T-helper 2 cell treated with Interferon-gamma antibody and Interleukin-4, amounts not matched to agents 5 μg/mL and 100 μg/mL, for 36 hours (primary cell): ENCODE results near the gene CMSS1.

Experiments used
- DNase-seq: peaks from one replicate; pipeline ENCODE4 v3.0.0; 2021; ENCODE audit warnings: low spot score
- H3K27ac Mint-ChIP-seq: one replicate; pipeline ENCODE4 v1.8.0; 2021; ENCODE audit warnings: mild to moderate bottlenecking, mixed read lengths
- H3K27me3 Mint-ChIP-seq: one replicate; pipeline ENCODE4 v1.8.0; 2021; ENCODE audit warnings: low read depth, mixed read lengths
- H3K36me3 Mint-ChIP-seq: one replicate; pipeline ENCODE4 v1.8.0; 2021; ENCODE audit warnings: low read depth, mixed read lengths
- H3K4me1 Mint-ChIP-seq: one replicate; pipeline ENCODE4 v1.8.0; 2021; ENCODE audit warnings: low read depth, mixed read lengths
- H3K4me3 Mint-ChIP-seq: one replicate; pipeline ENCODE4 v1.8.0; 2022; ENCODE audit warnings: mild to moderate bottlenecking, moderate library complexity, mixed read lengths
- H3K9me3 Mint-ChIP-seq: one replicate; pipeline ENCODE4 v1.8.0; 2021; ENCODE audit warnings: mixed read lengths

The CMSS1 gene

DNA sequence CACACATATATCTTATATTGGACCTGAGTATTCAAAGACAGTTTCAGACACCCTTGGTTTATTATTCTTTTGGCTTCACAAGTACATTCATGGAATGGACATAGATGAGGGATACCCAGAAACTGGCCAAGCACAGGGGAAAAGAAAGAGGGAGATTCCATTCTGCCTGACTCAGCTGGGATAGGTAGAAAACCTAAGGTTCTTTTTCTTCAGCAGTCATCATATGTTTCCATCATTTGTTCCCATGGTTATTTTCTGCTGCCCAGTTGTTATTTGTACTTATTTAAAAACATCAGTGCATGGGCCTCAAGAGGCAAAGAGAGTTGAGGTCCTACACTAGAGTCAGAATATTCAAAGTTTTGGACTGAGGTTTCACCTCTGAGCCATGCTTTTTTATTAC lies 204.8 kb downstream of the CMSS1 start:
- H3K4me1 Mint-ChIP-seq, result peaks cover 6% of the 10 kb centered on the region
- no peaks in the 10 kb centered on the region for H3K9me3 Mint-ChIP-seq
- no peak for DNase-seq
- no peaks in the 10 kb centered on the region for H3K36me3 Mint-ChIP-seq
- no peaks in the 10 kb centered on the region for H3K27me3 Mint-ChIP-seq
- H3K27ac Mint-ChIP-seq, result no peak overlapping the region
- H3K4me3 Mint-ChIP-seq, result no peak overlapping the region

- Mint-ChIP-seq H3K4me1 (peaks cover 6% of the 10 kb centered on the region), H3K9me3 (no peaks in the 10 kb centered on the region), H3K27me3 (no peaks in the 10 kb centered on the region), H3K4me3 (no peak overlapping the region), H3K36me3 (no peaks in the 10 kb centered on the region), H3K27ac (no peak overlapping the region)
- no peak for DNase-seq
These were observed 205.5 kb downstream of the CMSS1 start for GRCh38 chr3:100023150-100023549.

GRCh38 chr3:100023595-100023994 lies 205.9 kb downstream of the CMSS1 start:
- H3K27ac Mint-ChIP-seq, result no peak overlapping the region
- H3K9me3 Mint-ChIP-seq, result no peaks in the 10 kb centered on the region
- H3K4me3 Mint-ChIP-seq, result no peak overlapping the region
- H3K27me3 Mint-ChIP-seq, result no peaks in the 10 kb centered on the region
- no peak for DNase-seq
- H3K4me1 Mint-ChIP-seq, result peaks cover 4% of the 10 kb centered on the region
- no peaks in the 10 kb centered on the region for H3K36me3 Mint-ChIP-seq

- Mint-ChIP-seq H3K4me3 (no peak overlapping the region), H3K36me3 (no peaks in the 10 kb centered on the region), H3K27me3 (no peaks in the 10 kb centered on the region), H3K4me1 (peaks cover 5% of the 10 kb centered on the region), H3K27ac (no peak overlapping the region), H3K9me3 (no peaks in the 10 kb centered on the region)
- no peak for DNase-seq
These were observed 207.1 kb downstream of the CMSS1 start for GRCh38 chr3:100024520-100025303.

DNA sequence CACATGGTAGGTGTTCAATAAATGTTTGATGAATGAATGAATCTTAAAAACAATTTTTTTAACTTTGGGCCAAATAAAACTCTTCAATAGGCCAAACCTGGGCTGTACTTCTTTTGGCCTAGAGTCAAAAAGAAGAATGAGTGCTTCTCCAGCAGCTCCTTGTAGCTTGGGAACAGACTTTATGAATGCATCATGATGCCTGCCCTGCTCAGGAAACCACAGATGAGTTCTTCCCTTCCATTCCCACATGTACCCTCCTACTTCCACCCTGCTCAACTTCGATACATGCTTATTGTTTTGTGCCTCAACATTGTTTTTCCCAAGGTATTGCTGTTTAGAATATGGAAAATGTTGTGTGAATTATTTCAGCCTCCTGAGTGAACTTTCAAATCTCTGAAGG lies 209.7 kb downstream of the CMSS1 start:
- Mint-ChIP-seq H3K4me1 (peaks cover 17% of the 10 kb centered on the region), H3K27me3 (no peaks in the 10 kb centered on the region), H3K27ac (no peak overlapping the region), H3K36me3 (peaks cover 2% of the 10 kb centered on the region), H3K9me3 (no peaks in the 10 kb centered on the region), H3K4me3 (no peak overlapping the region)
- no peak for DNase-seq

GRCh38 chr3:100029052-100029451 lies 211.4 kb downstream of the CMSS1 start:
- no peak for DNase-seq
- peaks cover 2% of the 10 kb centered on the region for H3K36me3 Mint-ChIP-seq
- H3K27me3 Mint-ChIP-seq, result no peaks in the 10 kb centered on the region
- H3K4me1 Mint-ChIP-seq, result peaks cover 17% of the 10 kb centered on the region
- H3K27ac Mint-ChIP-seq, result no peak overlapping the region
- no peak overlapping the region for H3K4me3 Mint-ChIP-seq
- H3K9me3 Mint-ChIP-seq, result no peaks in the 10 kb centered on the region

- Mint-ChIP-seq H3K27me3 (no peaks in the 10 kb centered on the region), H3K27ac (no peak overlapping the region), H3K36me3 (peaks cover 2% of the 10 kb centered on the region), H3K4me1 (peaks cover 17% of the 10 kb centered on the region), H3K4me3 (no peak overlapping the region), H3K9me3 (no peaks in the 10 kb centered on the region)
- DNase-seq, result no peak
These were observed 212.0 kb downstream of the CMSS1 start for GRCh38 chr3:100029689-100030088.

DNA sequence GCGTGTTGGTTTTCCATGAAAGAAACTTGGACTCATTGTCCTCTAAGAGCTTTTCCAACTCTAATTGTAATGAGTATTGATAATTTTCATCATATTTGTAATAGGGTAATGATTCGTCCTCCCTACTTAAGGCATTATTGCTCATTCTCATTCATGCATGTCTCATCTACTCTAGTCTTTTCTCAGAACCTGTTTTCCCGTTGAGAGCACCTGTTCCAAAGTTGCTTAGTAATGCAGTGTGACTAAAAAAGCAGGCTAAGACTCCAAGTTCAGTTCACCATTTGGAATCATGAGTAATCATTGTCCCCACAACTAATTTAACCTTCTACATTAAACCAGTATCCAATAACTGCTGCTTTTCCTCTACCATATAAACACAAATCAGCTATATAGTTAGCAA lies 212.7 kb downstream of the CMSS1 start:
- Mint-ChIP-seq H3K27ac (no peak overlapping the region), H3K27me3 (no peaks in the 10 kb centered on the region), H3K4me3 (no peak overlapping the region), H3K9me3 (no peaks in the 10 kb centered on the region), H3K4me1 (peaks cover 17% of the 10 kb centered on the region), H3K36me3 (peaks cover 2% of the 10 kb centered on the region)
- no peak for DNase-seq

DNA sequence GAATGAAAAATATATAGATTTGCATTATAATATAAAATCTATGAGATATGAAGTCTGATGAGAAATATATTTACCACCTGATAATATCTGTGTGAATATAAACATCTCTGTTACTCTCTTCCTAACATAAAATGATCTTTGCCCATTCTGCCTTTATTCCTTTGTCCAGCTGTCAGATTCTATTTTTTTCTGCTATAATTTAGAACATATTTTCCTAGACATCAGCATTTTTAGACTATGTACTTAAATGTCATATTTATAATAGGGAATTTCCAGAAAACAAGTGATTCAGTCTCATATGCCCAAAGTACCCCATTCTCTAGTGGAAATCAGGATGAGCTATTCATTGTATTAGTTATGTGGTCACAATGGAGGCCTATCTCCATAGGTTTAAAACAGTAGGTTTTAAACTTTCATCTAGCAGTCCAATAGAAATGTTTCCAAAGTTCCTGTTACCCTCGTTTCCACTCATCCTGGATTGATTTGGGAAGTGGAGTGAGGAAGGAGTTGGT lies 213.3 kb downstream of the CMSS1 start:
- H3K4me3 Mint-ChIP-seq, result no peak overlapping the region
- H3K4me1 Mint-ChIP-seq, result peaks cover 17% of the 10 kb centered on the region
- no peak for DNase-seq
- H3K27me3 Mint-ChIP-seq, result no peaks in the 10 kb centered on the region
- no peaks in the 10 kb centered on the region for H3K9me3 Mint-ChIP-seq
- no peak overlapping the region for H3K27ac Mint-ChIP-seq
- H3K36me3 Mint-ChIP-seq, result peaks cover 2% of the 10 kb centered on the region

DNA sequence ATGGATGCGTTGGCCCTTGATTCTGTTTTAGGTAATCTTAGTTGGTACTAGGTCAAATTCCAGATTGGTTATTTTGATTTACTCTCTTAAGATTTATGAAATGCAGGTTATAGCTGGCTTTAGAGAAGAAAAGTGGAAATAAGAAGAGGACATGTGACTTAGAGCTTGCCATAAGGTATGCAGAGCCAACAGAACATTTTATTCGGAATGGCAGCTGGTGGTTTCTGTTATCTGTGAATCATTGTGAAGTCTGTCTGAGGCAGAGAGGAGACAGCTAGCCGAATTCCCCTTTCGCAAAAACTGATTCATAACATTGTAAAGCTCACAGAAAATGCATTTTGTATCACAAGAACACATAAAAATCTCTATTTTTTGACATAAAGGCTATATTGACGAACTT lies 214.6 kb downstream of the CMSS1 start:
- Mint-ChIP-seq H3K9me3 (no peaks in the 10 kb centered on the region), H3K27me3 (no peaks in the 10 kb centered on the region), H3K36me3 (peaks cover 2% of the 10 kb centered on the region), H3K4me1 (peaks cover 17% of the 10 kb centered on the region), H3K4me3 (no peak overlapping the region), H3K27ac (no peak overlapping the region)
- no peak for DNase-seq

- no peak for DNase-seq
- H3K4me1 Mint-ChIP-seq, result peaks cover 17% of the 10 kb centered on the region
- no peaks in the 10 kb centered on the region for H3K9me3 Mint-ChIP-seq
- H3K36me3 Mint-ChIP-seq, result peaks cover 2% of the 10 kb centered on the region
- H3K27me3 Mint-ChIP-seq, result no peaks in the 10 kb centered on the region
- no peak overlapping the region for H3K4me3 Mint-ChIP-seq
- H3K27ac Mint-ChIP-seq, result no peak overlapping the region
These were observed 215.5 kb downstream of the CMSS1 start for GRCh38 chr3:100033184-100033583.

- Mint-ChIP-seq H3K36me3 (peaks cover 2% of the 10 kb centered on the region), H3K27ac (no peak overlapping the region), H3K4me1 (peaks cover 17% of the 10 kb centered on the region), H3K9me3 (no peaks in the 10 kb centered on the region), H3K27me3 (no peaks in the 10 kb centered on the region), H3K4me3 (no peak overlapping the region)
- no peak for DNase-seq
These were observed 216.3 kb downstream of the CMSS1 start for GRCh38 chr3:100033903-100034471.

GRCh38 chr3:100039075-100039474 lies 221.4 kb downstream of the CMSS1 start:
- H3K36me3 Mint-ChIP-seq, result no peaks in the 10 kb centered on the region

DNA sequence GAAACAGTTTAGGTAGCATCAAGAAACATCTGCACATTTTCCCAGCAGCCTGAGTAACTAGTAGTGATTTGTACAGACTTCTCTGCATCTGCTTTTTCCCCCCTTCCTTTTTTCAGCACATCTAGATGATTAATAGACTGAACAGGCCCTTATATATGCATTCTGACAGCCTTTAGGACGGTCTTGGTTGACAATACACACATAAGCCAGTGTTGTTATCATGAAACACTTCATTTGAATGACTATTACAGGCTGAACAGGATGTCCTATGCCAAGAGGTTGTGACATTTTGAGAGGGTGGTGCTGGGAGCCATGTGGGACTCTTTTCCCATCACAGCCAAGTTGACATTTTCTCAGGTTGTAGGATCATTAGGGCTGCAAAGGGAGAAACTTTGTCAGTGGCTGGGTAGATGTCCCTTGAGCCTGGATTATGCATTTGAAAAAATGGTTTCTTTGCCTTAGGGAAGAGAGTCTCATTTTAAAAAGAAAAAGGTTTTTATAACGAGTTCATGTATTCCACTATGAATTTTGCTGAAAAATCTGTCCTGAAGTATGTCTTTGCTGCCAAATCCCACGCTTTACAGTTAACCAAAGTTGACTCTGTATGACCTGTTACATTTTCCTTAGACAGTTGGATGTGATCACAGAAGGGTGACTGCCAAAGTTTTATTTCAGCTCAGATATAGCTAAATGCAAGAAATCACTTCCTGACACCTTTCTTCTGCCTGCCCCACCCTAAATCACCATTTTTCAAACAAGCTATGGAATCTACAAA lies 223.0 kb downstream of the CMSS1 start:
- Mint-ChIP-seq H3K4me1 (no peaks in the 10 kb centered on the region), H3K27me3 (no peaks in the 10 kb centered on the region), H3K36me3 (no peaks in the 10 kb centered on the region), H3K27ac (no peak overlapping the region), H3K4me3 (no peak overlapping the region), H3K9me3 (no peaks in the 10 kb centered on the region)
- DNase-seq, result no peak

More at GRCh38 chr3:100039075-100039474, 221.4 kb downstream of the CMSS1 start:
- no peak for DNase-seq
- no peak overlapping the region for H3K4me3 Mint-ChIP-seq
- H3K4me1 Mint-ChIP-seq, result no peaks in the 10 kb centered on the region
- H3K9me3 Mint-ChIP-seq, result no peaks in the 10 kb centered on the region
- H3K27me3 Mint-ChIP-seq, result no peaks in the 10 kb centered on the region
- H3K27ac Mint-ChIP-seq, result no peak overlapping the region
